Measurements from ENCODE around the gene SPARCL1.

GRCh38 chr4:87532109-87532508, 2.9 kb upstream of the SPARCL1 start:
- TF ChIP-seq CTCF (IDR thresholded peaks at IDR 0.05) (no peak), USF2 (CRISPR knock-in tag; IDR thresholded peaks at IDR 0.05) (no peak), ELF4 (CRISPR knock-in tag; IDR thresholded peaks at IDR 0.05; ENCODE audit: low read depth) (no peak), ZNF317 (CRISPR knock-in tag; IDR thresholded peaks at IDR 0.05; ENCODE audit: borderline replicate concordance, low read depth) (no peak), RELA (CRISPR knock-in tag; IDR thresholded peaks at IDR 0.05; ENCODE audit: borderline replicate concordance) (no peak), ESRRA (CRISPR knock-in tag; IDR thresholded peaks at IDR 0.05; ENCODE audit: borderline replicate concordance) (no peak), CREM (CRISPR knock-in tag; IDR thresholded peaks at IDR 0.05) (no peak), NR1H2 (CRISPR knock-in tag; IDR thresholded peaks at IDR 0.05) (no peak), ZNF263 (CRISPR knock-in tag; IDR thresholded peaks at IDR 0.05; ENCODE audit: low read depth) (no peak)
